Right lobe of liver (tissue), 4 donors: ENCODE data around the gene GBE1.

ENCODE experiments used
- POLR2A ChIP-seq: fragments of 450-650 bp; IDR thresholded peaks from one replicate; pipeline ENCODE4 v1.6.1; 2017; ENCODE audit warnings: antibody characterized with exemption, mild to moderate bottlenecking
- TF ChIP-seq, protein P1 (sequence below), 4 donors: fragments of 200-600 bp in 3 of 4; fragments of 450-650 bp in 1 of 4; IDR thresholded peaks; one replicate each; pipeline versions ENCODE4 v1.5.1 to v1.8.0; 2016 to 2022; ENCODE audit warnings: antibody characterized with exemption in 4 of 4, mild to moderate bottlenecking in 2 of 4
- donor health status: DM: no; HTN: no; CAD: no.
- donor health status: DM: no; HTN: no; CAD: no.
- donor health status: DM: no; HTN: yes; CAD: no.

DNA sequence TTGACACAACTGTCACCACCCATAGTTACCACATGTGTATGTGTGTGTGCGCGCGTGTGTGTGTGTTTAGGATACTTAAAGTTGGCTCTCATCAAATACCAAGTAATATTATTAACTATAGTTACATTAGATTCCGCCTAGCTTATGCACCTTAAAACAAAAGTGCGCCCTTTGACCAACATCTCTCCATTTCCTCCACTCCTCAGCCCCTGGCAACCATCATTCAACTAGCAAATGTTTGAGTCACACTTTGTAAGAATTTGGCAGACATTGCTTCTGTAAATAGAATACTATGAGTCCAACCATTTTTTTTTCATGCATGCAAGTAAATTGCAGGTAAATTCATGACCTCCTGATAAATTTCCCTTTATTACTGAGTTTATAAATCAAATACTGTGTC lies 169.3 kb downstream of the GBE1 start:
- TF ChIP-seq, protein P1, sequence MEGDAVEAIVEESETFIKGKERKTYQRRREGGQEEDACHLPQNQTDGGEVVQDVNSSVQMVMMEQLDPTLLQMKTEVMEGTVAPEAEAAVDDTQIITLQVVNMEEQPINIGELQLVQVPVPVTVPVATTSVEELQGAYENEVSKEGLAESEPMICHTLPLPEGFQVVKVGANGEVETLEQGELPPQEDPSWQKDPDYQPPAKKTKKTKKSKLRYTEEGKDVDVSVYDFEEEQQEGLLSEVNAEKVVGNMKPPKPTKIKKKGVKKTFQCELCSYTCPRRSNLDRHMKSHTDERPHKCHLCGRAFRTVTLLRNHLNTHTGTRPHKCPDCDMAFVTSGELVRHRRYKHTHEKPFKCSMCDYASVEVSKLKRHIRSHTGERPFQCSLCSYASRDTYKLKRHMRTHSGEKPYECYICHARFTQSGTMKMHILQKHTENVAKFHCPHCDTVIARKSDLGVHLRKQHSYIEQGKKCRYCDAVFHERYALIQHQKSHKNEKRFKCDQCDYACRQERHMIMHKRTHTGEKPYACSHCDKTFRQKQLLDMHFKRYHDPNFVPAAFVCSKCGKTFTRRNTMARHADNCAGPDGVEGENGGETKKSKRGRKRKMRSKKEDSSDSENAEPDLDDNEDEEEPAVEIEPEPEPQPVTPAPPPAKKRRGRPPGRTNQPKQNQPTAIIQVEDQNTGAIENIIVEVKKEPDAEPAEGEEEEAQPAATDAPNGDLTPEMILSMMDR (IDR thresholded peaks at IDR 0.05): no peak
- no peak for TF ChIP-seq POLR2A
